HL-60 (cell line): ENCODE data around the gene GRAMD4.

Source experiments
- DNase-seq, 2 experiments: peaks; one replicate each; pipeline ENCODE4 v3.0.0-alpha.2; 2010 to 2020; ENCODE audit warnings: low read depth in 1 of 2, low spot score in 1 of 2
- H3K27ac ChIP-seq: fragments of 250-450 bp; sonication (Bioruptor Pico); replicated peaks from 2 replicates; pipeline ENCODE4 v1.5.1; 2020; ENCODE audit warnings: mild to moderate bottlenecking, moderate library complexity
- H3K27me3 ChIP-seq: fragments of 250-450 bp; sonication (Bioruptor Pico); 2 replicates; pipeline ENCODE4 v1.5.1; 2021; ENCODE audit warnings: mild to moderate bottlenecking, moderate library complexity; ENCODE audit not compliant: insufficient read depth, poor library complexity, severe bottlenecking
- H3K4me3 ChIP-seq: replicated peaks from 2 replicates; pipeline ENCODE4 v1.5.1; 2011; ENCODE audit warnings: mild to moderate bottlenecking, control low read depth, low read length; ENCODE audit not compliant: insufficient read depth
- CTCF ChIP-seq: IDR thresholded peaks from one replicate; pipeline ENCODE4 v1.5.1; 2011; ENCODE audit warnings: low read length, control low read depth, inconsistent platforms; ENCODE audit not compliant: insufficient read depth
- GABPA ChIP-seq: IDR thresholded peaks from 2 replicates; pipeline ENCODE4 v1.6.1; 2012; ENCODE audit warnings: low read depth
- POLR2AphosphoS5 ChIP-seq: IDR thresholded peaks from 2 replicates; pipeline ENCODE4 v1.6.1; 2012; ENCODE audit warnings: low read depth
- SPI1 ChIP-seq: IDR thresholded peaks from 2 replicates; pipeline ENCODE4 v1.6.1; 2012; ENCODE audit warnings: low read depth, mild to moderate bottlenecking, borderline replicate concordance
- TF ChIP-seq, protein P1 (sequence below): IDR thresholded peaks from 2 replicates; pipeline ENCODE4 v1.6.1; 2012; ENCODE audit warnings: low read depth; ENCODE audit not compliant: insufficient replicate concordance

The GRAMD4 gene

DNA sequence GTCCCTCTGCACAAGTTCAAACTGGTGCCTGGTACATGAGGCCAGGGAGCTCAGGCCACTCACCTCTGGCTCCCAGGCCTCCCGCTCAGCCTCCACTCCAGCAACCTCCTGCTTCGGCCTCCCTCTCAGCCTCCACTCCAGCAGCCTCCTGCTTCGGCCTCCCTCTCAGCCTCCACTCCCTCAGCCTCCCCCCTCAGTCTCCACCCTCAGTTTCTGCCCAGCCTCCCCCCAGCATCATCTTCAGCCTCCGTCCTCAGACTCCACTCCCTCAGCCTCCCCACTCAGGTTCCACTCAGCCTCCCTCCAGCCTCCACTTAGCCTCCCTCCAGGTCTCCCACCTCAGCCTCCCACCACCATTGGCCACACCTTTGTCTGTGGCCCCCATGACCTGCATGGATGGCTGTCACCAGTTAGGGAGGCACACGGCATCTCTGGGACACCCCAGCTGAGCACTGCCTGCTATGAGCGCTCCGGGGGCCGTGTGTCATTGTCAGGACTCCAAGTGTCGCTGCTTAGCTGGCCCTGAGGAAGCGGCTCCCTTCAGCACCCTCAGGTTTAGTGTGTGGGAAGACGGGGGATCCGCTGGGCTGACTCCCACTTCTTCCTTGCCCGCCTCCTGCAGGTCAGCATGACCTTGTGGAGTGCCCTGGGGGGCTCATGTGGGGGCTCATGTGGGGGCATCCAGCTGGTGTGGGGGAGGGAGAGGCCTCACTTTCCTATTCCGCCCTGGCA is 39.0 kb downstream of the GRAMD4 start:
- TF ChIP-seq, protein P1, sequence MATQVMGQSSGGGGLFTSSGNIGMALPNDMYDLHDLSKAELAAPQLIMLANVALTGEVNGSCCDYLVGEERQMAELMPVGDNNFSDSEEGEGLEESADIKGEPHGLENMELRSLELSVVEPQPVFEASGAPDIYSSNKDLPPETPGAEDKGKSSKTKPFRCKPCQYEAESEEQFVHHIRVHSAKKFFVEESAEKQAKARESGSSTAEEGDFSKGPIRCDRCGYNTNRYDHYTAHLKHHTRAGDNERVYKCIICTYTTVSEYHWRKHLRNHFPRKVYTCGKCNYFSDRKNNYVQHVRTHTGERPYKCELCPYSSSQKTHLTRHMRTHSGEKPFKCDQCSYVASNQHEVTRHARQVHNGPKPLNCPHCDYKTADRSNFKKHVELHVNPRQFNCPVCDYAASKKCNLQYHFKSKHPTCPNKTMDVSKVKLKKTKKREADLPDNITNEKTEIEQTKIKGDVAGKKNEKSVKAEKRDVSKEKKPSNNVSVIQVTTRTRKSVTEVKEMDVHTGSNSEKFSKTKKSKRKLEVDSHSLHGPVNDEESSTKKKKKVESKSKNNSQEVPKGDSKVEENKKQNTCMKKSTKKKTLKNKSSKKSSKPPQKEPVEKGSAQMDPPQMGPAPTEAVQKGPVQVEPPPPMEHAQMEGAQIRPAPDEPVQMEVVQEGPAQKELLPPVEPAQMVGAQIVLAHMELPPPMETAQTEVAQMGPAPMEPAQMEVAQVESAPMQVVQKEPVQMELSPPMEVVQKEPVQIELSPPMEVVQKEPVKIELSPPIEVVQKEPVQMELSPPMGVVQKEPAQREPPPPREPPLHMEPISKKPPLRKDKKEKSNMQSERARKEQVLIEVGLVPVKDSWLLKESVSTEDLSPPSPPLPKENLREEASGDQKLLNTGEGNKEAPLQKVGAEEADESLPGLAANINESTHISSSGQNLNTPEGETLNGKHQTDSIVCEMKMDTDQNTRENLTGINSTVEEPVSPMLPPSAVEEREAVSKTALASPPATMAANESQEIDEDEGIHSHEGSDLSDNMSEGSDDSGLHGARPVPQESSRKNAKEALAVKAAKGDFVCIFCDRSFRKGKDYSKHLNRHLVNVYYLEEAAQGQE = no peak
- TF ChIP-seq GABPA = no peak
- no peak for TF ChIP-seq POLR2AphosphoS5
- TF ChIP-seq CTCF = no peak
- H3K27ac ChIP-seq = no peak overlapping the region
- DNase-seq = no peak
- H3K27me3 ChIP-seq = no peaks in the 10 kb centered on the region
- no peak overlapping the region for H3K4me3 ChIP-seq

DNA sequence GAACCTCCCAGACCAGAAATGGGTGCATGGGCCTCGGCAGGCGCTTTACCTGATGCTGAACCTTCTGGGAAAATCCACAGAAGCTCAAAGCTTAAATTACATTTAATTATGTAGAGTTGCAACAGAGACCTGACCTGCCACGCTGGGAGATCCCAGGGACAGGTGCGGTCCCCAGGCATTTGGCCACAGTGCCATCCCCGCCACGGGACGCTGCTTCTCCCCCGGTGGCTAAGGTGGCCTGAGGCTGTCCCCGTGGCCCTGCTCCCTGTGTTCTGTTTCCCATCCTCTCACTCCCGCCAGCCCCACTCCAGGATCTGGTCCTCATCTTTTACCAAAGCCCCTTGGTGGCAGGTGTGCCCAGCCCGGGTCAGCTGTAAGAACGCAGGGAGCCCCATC is 39.6 kb downstream of the GRAMD4 start:
- H3K27me3 ChIP-seq = no peaks in the 10 kb centered on the region
- no peak for TF ChIP-seq POLR2AphosphoS5
- TF ChIP-seq, protein P1 = no peak
- no peak for TF ChIP-seq SPI1
- TF ChIP-seq GABPA = no peak
- no peak for TF ChIP-seq CTCF
- DNase-seq = no peak
- H3K27ac ChIP-seq = no peak overlapping the region
- no peak overlapping the region for H3K4me3 ChIP-seq

- H3K27ac ChIP-seq = no peak overlapping the region
- no peak for DNase-seq
- TF ChIP-seq POLR2AphosphoS5 = no peak
- TF ChIP-seq, protein P1 = no peak
- TF ChIP-seq CTCF = no peak
- no peak overlapping the region for H3K4me3 ChIP-seq
- H3K27me3 ChIP-seq = no peaks in the 10 kb centered on the region
Observed at GRCh38 chr22:46660604-46661201, 40.5 kb downstream of the GRAMD4 start.
